Left hindlimb (tissue), 1 donor: ENCODE results near the gene ZNF443.
"Not testable (repeated sequence)": the region's sequence is repeated elsewhere in the genome, so short reads cannot be mapped to it uniquely, and the experiment has no call there.

Source experiments
- DNase-seq: peaks from one replicate; pipeline ENCODE4 v3.0.0-alpha.2; 2018

ZNF443 gene

DNA sequence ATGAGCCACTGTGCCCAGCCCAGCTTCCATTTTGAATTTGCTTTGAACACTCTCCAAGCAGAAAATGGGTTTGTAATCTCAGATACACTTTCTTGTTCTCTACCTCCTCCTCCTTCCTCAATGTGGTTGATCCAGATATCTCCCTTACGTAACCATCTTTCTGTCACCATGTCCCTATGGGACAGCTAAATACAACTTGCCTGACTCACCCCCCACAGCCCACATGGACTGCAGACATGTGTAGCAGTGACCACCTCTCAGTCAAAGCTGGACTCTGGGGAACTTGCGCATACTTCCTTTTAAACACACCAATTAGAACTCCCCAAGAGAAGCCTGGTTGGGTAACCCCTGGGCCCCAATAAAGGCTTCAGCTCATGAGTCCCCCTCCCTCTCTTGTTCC lies 28.9 kb downstream of the ZNF443 start:
- no peak for DNase-seq

DNA sequence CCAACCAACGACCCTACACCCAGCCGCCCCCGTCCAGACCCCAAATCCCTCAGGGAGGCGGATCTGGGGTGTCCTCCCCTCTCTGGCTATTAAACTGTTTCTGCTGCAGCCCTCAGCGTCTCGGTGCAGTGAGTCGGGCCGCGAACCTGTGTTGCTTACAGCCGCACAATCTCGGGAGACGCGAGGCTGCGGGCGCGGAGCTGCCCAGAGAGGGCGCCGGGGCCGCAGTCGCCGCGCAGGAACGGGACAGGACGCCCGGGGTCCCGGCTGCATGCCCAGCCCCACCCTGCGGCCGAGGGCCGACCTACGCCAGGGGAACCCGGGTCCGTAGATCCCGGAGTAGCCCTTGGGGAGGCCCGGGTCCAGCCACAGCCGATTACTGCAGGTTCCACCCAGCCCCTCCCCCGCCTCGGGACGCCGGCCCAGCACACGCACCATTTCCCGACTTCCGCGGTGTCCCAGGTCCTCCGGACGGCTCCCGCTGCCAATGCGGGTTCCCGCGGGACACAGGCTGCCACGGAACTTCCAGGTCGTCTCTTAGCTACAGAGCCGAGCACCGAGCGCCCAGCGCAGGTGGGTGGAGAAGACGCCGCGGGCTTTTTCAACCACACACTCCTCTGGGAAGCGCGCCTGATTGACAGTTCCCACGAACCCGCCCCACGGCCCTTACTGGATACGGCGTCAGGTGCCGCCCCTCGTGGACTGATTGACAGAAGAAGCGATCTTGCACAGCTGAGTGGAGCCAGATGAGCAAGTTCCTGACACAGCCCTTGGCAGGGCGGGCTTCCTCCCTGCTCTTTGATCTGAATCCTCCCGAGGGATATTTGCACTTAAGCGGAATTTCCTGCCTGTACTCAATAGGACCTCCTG lies 40.0 kb downstream of the ZNF443 start, which contains the start of gene ZNF799:
TSS of gene ZNF799 (minus strand) at position 639 of the 870 bp plus-strand sequence. CDS start at position 438, 201 bp downstream.
- peak; percentile 97 for DNase-seq

DNA sequence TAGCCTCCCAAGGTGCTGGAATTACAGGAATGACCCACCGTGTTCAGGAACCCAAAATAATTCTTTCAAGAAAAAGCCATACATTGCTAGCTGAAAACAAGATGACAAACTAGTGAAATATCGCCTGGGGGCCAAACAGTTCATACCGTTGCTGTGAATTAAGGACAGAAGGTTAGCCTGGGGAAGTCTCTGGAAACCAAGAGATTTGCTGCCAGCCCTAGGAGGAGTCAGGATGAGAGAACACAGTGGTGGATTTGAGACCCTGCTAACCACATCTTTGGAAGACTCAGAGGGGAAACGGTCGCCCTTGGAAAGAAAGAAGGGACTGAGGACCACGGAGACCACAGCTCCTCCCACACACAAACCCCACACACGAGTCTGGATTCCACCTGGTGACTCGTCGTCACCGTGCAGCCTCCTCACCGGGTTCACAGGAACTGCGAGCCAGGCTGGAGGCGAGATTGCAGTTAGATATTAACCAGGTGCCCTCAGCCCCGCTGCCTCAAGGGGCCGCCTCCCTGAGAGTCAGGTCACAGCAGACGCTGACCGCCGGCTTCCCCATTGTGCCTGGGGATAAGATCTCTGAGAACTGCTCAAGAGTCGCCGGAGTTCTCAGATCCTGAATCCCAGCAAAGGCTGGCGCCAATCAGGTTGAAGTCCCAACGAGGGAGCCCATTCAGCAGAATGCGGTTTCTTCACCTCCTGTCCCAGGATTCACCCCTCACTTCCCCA lies 40.8 kb downstream of the ZNF443 start:
- DNase-seq: not testable (repeated sequence)

DNA sequence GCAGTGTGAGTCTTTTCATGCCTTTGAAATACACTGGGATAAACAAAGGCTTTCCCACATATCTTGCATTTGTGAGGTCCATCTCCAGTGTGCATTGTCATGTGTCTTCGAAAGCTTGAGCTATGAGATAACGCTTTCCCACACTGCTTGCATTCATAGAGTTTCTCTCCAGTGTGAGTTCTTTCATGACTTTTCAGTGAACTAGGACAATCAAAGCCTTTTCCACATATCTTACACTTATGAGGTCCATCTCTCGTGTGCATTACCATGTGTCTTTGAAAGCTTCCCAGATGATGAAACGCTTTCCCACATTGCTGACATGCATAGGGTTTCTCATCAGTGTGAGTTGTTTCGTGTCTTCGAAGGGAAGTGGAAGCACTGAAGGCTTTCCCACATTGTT lies 49.7 kb downstream of the ZNF443 start:
- DNase-seq: not testable (repeated sequence)

DNA sequence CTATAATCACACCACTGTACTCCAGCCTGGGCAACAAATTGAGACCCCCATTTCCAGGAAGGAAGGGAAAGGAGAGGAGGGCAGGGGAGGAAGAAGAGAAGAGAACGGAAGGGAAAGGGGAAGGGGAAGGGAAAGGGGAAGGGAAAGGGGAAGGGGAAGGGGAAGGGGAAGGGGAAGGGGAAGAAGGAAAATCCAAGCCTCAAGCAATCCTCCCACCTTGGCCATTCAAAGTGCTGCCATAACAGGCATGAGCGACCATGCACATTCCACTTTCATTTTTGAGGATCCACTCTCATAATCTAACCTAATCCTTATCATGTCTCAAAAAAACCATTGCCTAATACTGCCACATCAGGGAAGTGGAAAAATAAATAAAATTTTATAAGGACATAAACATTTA lies 54.5 kb downstream of the ZNF443 start:
- not testable (repeated sequence) for DNase-seq

DNA sequence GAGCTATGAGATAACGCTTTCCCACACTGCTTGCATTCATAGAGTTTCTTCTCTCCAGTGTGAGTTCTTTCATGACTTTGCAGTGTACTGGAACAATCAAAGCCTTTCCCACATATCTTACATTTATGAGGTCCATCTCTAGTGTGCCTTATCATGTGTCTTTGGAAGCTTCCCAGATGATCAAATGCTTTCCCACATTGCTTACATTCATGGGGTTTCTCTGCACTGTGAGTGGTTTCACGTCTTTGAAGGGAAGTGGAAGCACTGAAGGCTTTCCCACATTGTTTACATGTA lies 60.4 kb downstream of the ZNF443 start:
- no peak for DNase-seq

DNA sequence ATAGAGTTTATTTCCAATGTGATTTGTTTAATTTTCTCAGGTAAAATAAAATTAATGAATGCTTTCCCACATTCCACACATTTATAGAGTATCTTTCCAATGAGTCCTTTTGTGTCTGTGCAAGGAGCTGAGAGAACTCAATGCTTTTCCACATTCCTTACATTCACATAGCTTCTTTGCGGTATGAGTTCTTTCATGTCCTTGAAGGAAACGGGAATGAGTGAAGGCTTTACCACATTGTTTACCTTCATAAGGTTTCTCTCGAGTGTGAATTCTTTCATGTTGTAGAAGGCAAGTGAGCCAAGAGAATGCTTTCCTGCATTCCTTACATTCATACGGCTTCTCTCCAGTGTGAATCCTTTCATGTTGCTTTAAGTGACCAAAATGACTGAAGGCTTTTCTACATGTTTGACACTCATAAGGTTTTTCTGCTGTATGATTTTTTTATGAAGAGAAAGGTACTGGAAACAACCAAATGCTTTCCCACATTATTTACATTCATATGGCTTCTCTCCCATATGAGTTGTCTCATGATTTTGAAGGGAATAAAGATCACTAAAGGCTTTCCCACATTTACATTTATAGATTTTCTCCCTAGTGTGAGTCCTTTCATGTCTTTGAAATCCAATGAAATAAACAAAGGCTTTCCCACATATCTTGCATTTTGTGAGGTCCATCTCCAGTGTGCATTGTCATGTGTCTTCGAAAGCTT lies 60.9 kb downstream of the ZNF443 start:
- DNase-seq: no peak
